BJ (cell line): ENCODE data around the gene ZFP28. TPM values are rescaled to one million over a fixed set of nuclear protein-coding genes. Genes with fewer than 3 reads are reported as not detected.

Experiments
- CTCF ChIA-PET: fragments of 350-600 bp; formaldehyde crosslinking; extraction: SDS; loops from one replicate; lab custom pipeline; 2021; ENCODE audit warnings: antibody characterized with exemption, inconsistent platforms; lab: Yijun Ruan, JAX
- POLR2A ChIA-PET: fragments of 300-600 bp; sonication (Branson Sonifier 250); formaldehyde crosslinking; extraction: SDS; loops from one replicate; lab custom pipeline; 2021; ENCODE audit warnings: antibody characterized with exemption; lab: Charles Lee
- DNase-seq: peaks from one replicate; pipeline ENCODE4 v3.0.0-alpha.2; 2011; ENCODE audit warnings: low read depth
- H3K27me3 ChIP-seq: 2 replicates; pipeline ENCODE4 v1.6.0; 2011; ENCODE audit warnings: low read length; ENCODE audit not compliant: control insufficient read depth, insufficient read depth
- H3K36me3 ChIP-seq: 2 replicates; pipeline ENCODE4 v1.5.1; 2011; ENCODE audit warnings: low read length; ENCODE audit not compliant: control insufficient read depth, insufficient read depth
- H3K4me3 ChIP-seq: 2 replicates; pipeline ENCODE4 v1.5.1; 2011; ENCODE audit warnings: low read depth, mild to moderate bottlenecking, control low read depth, low read length
- polyA plus RNA-seq: library from polyadenylated mRNA; depleted of rRNA; stranded (reverse); fragments of >200 nt; gene quantifications from 2 replicates; pipeline ENCODE4 v1.2.3, GENCODE V29; 2011
- TF ChIP-seq, protein P1 (sequence below): IDR thresholded peaks from 2 replicates; pipeline ENCODE4 v1.5.1; 2011; ENCODE audit warnings: low read depth, mild to moderate bottlenecking, control low read depth, inconsistent platforms, low read length, moderate library complexity; ENCODE audit not compliant: insufficient read depth

Gene ZFP28
- polyA plus RNA-seq, 1 experiment, result 2.6 TPM

DNA sequence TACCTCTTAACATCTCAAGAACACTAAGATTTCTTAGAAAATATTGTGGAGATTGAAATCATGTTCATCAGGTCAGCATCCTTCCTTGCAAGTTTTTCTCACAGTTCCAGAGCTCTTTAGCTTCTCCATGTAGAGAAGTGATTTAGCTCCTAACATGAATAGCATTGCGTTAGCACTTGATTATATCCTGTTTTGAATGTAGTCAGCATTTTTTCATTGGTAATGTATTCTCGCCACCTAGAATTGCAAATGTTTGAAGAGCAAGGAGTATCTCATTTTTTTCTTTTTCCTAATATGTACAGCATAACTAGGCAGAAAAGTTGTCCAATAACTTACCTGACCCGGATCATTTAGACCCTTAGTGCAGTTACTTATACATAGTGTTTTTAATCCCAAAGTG is 35.2 kb downstream of the ZFP28 start:
- H3K4me3 ChIP-seq, result no peak overlapping the region
- POLR2A ChIA-PET, result interaction anchor here (0.5 kb wide), 1 partner anchor 50 kb away, joined by 5 read pairs; no protein-coding TSS in a partner anchor
- DNase-seq, result no peak
- peaks cover 7% of the 10 kb centered on the region for H3K36me3 ChIP-seq
- CTCF ChIA-PET, result no interaction called here
- no peaks in the 10 kb centered on the region for H3K27me3 ChIP-seq
- TF ChIP-seq, protein P1, sequence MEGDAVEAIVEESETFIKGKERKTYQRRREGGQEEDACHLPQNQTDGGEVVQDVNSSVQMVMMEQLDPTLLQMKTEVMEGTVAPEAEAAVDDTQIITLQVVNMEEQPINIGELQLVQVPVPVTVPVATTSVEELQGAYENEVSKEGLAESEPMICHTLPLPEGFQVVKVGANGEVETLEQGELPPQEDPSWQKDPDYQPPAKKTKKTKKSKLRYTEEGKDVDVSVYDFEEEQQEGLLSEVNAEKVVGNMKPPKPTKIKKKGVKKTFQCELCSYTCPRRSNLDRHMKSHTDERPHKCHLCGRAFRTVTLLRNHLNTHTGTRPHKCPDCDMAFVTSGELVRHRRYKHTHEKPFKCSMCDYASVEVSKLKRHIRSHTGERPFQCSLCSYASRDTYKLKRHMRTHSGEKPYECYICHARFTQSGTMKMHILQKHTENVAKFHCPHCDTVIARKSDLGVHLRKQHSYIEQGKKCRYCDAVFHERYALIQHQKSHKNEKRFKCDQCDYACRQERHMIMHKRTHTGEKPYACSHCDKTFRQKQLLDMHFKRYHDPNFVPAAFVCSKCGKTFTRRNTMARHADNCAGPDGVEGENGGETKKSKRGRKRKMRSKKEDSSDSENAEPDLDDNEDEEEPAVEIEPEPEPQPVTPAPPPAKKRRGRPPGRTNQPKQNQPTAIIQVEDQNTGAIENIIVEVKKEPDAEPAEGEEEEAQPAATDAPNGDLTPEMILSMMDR, result no peak

DNA sequence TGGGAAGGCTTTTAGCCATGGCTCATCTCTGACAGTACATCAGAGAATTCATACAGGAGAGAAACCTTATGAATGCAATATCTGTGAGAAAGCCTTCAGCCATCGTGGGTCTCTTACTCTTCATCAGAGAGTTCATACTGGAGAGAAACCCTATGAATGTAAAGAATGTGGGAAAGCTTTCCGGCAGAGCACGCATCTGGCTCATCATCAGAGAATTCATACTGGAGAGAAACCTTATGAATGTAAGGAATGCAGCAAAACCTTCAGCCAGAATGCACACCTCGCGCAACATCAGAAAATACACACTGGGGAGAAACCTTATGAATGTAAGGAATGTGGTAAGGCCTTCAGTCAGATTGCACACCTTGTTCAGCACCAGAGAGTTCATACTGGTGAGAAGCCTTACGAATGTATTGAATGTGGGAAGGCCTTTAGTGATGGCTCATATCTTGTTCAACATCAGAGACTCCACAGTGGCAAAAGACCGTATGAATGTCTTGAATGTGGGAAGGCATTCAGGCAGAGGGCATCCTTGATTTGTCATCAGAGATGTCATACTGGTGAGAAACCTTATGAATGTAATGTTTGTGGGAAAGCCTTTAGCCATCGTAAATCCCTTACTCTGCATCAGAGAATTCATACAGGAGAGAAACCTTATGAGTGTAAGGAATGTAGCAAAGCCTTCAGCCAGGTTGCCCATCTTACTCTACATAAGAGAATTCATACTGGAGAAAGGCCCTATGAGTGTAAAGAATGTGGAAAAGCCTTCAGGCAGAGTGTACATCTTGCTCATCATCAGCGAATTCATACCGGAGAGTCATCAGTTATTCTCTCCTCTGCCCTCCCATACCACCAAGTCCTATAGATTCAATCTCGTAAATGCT is 39.2 kb downstream of the ZFP28 start:
- H3K27me3 ChIP-seq, result no peaks in the 10 kb centered on the region
- ChIA-PET POLR2A (no interaction called here), CTCF (no interaction called here)
- no peak for DNase-seq
- no peak overlapping the region for H3K4me3 ChIP-seq
- TF ChIP-seq, protein P1, result no peak
- H3K36me3 ChIP-seq, result peaks cover 1% of the 10 kb centered on the region

GRCh38 chr19:56594446-56594782 is 55.7 kb downstream of the ZFP28 start:
- TF ChIP-seq, protein P1, result no peak
- CTCF ChIA-PET, result no interaction called here
- POLR2A ChIA-PET, result no interaction called here
- DNase-seq, result no peak
- Histone ChIP-seq H3K36me3 (no peaks in the 10 kb centered on the region; the same call in 1 of the 2 replicates), H3K27me3 (no peaks in the 10 kb centered on the region), H3K4me3 (peak overlapping the region; percentile 99)

- ChIA-PET POLR2A (no interaction called here), CTCF (no interaction called here)
- Histone ChIP-seq H3K27me3 (no peaks in the 10 kb centered on the region), H3K4me3 (peak within 1 kb of the TSS; percentile 99), H3K36me3 (no peaks in the 10 kb centered on the region; the same call in 1 of the 2 replicates)
- DNase-seq, result peak; percentile 26
- TF ChIP-seq, protein P1, result no peak
These were observed 56.2 kb downstream of the ZFP28 start, which contains the start of gene ZNF71 for GRCh38 chr19:56594783-56595547. TSS of gene ZNF71 (plus strand) at chr19:56595302. CDS start at chr19:56601559, 6,257 bp downstream.

DNA sequence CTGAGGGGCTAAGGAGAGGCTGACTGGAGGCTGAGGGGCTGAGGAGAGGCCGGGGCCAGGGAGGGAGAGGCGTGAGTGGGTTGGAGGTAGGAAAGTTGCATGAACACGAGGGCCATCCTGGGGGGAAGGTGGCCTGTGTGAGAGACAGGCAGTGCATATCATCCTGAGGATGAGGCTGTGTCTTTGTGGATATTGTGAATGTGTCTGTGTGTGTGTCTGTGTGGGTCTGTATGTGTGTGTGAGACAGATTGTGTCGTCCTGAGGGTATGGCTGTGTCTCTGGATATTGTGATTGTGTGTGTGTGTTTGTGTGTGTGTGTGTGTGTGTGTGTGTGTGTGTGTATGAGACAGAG is 56.8 kb downstream of the ZFP28 start:
- no peaks in the 10 kb centered on the region; the same call in 1 of the 2 replicates for H3K36me3 ChIP-seq
- no peaks in the 10 kb centered on the region for H3K27me3 ChIP-seq
- TF ChIP-seq, protein P1, result no peak
- no peak for DNase-seq
- ChIA-PET CTCF (no interaction called here), POLR2A (no interaction called here)
- H3K4me3 ChIP-seq, result peak overlapping the region; percentile 99
